A549 (cell line): ENCODE data around the gene TET2.

ENCODE experiments used
- BHLHE40 ChIP-seq: IDR thresholded peaks from 2 replicates; pipeline ENCODE4 v1.6.1; 2012; ENCODE audit warnings: low read depth, low read length, inconsistent platforms
- EP300 ChIP-seq, 2 experiments: fragments of >200 bp; sonication (Bioruptor Twin); formaldehyde crosslinking; IDR thresholded peaks; 2 replicates in 1 of 2; 3 replicates in 1 of 2; pipeline ENCODE4 v1.6.1; 2016 to 2017
- KDM1A ChIP-seq: fragments of 200-600 bp; sonication (generic); IDR thresholded peaks from 2 replicates; pipeline ENCODE4 v1.6.1; 2016; ENCODE audit warnings: low read depth, mild to moderate bottlenecking
- MAZ ChIP-seq: fragments of 150-350 bp; IDR thresholded peaks from 2 replicates; pipeline ENCODE4 v1.6.1; 2014; ENCODE audit warnings: antibody characterized with exemption, low read depth, low read length, borderline replicate concordance
- POLR2A ChIP-seq: IDR thresholded peaks from 2 replicates; pipeline ENCODE4 v1.6.1; 2012; ENCODE audit warnings: mild to moderate bottlenecking, low read length
- SMC3 ChIP-seq: fragments of >200 bp; sonication (Bioruptor Twin); formaldehyde crosslinking; IDR thresholded peaks from 3 replicates; pipeline ENCODE4 v1.6.1; 2018; ENCODE audit warnings: inconsistent platforms
- TF ChIP-seq, protein P1 (sequence below): fragments of >200 bp; sonication (Bioruptor Twin); formaldehyde crosslinking; IDR thresholded peaks from 3 replicates; pipeline ENCODE4 v1.5.1; 2016

GRCh38 chr4:105273230-105273629 lies 126.6 kb downstream of the TET2 start:
- TF ChIP-seq, protein P1, sequence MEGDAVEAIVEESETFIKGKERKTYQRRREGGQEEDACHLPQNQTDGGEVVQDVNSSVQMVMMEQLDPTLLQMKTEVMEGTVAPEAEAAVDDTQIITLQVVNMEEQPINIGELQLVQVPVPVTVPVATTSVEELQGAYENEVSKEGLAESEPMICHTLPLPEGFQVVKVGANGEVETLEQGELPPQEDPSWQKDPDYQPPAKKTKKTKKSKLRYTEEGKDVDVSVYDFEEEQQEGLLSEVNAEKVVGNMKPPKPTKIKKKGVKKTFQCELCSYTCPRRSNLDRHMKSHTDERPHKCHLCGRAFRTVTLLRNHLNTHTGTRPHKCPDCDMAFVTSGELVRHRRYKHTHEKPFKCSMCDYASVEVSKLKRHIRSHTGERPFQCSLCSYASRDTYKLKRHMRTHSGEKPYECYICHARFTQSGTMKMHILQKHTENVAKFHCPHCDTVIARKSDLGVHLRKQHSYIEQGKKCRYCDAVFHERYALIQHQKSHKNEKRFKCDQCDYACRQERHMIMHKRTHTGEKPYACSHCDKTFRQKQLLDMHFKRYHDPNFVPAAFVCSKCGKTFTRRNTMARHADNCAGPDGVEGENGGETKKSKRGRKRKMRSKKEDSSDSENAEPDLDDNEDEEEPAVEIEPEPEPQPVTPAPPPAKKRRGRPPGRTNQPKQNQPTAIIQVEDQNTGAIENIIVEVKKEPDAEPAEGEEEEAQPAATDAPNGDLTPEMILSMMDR: no peak
- TF ChIP-seq POLR2A (no peak), EP300 (IDR thresholded peaks at IDR 0.05) (no peak), KDM1A (no peak), SMC3 (no peak), MAZ (no peak), BHLHE40 (no peak)
